GM08714 (cell line): ENCODE data around the gene ZNF488.

Experiments
- H3K4me3 ChIP-seq: fragments of 200-500 bp; sonication (Bioruptor generic); 2 replicates; pipeline ENCODE4 v1.5.1; 2014; ENCODE audit warnings: mild to moderate bottlenecking, low read length, inconsistent platforms
- ZNF274 ChIP-seq: IDR thresholded peaks from 2 replicates; pipeline ENCODE4 v1.6.1; 2012; ENCODE audit warnings: mild to moderate bottlenecking, low read depth, low read length

The ZNF488 gene

DNA sequence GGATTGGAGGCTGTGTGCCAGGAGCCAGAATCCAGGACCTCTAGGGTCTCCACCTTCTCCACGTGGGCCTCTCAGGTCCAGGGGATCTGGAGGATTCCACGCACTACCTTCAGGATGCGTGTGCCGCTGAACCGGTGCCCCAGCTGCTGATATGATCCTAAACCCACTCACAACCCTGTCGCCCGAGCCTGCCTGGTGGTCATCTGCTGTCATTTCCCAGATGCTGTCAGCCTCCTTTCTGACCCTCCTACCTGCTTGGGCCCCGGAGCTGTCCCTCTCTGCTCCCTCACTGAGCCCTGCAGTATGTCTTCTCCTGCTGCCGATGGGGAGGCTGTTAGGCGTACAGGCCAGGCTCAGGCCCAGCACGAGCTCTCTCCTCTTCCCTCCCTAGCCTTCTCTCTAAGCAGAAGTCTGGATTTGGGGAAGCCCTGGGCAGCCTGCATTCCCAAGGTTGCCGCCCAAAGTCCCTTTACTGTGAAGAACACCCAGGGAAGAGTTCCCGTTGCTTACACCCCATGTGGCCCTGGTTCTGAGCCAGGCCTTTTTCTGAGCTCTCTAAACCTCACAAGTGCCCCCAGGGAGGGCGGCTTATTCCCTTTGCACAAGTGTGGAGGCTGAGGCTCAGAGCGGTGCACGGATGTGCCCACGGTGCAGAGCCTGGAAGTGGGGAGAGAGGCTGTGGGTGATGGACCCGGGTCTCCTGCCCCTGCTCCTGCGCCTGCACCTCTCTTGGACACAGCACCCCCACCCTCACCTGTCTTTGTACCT is 30.8 kb upstream of the ZNF488 start:
- no peak for TF ChIP-seq ZNF274
- no peak overlapping the region for H3K4me3 ChIP-seq

- no peak overlapping the region for H3K4me3 ChIP-seq
- TF ChIP-seq ZNF274: no peak
Measured at GRCh38 chr10:47414227-47414592, 30.1 kb upstream of the ZNF488 start.

- TF ChIP-seq ZNF274: no peak
- H3K4me3 ChIP-seq: no peak overlapping the region
Measured at GRCh38 chr10:47413531-47414226, 29.6 kb upstream of the ZNF488 start.

DNA sequence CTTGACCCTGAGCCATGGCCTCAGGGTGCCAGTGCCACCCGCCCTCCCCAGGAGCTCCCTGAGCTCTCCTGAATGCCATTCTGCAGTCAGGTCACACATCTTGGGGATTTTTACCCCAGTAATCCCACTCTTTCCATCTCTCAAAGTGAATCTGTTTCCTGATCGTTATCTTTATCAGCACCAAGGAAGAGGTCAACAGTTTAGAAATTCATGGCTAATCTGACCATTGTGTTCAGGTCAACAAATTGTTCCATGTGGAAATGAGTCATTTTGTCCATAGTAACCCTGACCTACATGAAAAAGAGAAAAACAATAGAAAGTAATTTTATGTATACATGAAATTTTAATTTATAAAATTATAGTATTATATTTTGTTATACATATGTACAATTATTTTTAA is 28.8 kb upstream of the ZNF488 start:
- no peak overlapping the region for H3K4me3 ChIP-seq
- TF ChIP-seq ZNF274: no peak

- no peak overlapping the region for H3K4me3 ChIP-seq
- no peak for TF ChIP-seq ZNF274
Measured at GRCh38 chr10:47412177-47412730, 28.2 kb upstream of the ZNF488 start.

DNA sequence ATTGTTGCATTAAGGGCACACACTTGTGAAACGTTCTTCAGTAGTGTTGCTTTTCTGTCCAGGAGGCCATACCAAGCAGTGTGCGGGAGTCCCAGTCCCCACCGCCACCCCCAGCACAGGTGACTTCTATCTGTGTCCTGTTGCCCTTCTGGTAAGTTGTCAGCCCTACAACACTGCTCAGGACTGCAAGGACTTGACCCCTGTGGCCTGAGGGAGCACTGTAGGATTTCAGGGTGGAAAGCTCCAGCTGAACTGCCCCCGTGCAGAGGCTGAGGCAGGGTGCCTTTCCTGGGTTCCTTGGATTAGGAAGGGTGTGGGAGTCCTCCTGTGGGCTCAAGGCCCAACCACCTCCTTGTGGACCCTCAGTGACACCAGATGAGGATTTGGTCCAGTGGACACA is 26.8 kb upstream of the ZNF488 start:
- H3K4me3 ChIP-seq: no peak overlapping the region

DNA sequence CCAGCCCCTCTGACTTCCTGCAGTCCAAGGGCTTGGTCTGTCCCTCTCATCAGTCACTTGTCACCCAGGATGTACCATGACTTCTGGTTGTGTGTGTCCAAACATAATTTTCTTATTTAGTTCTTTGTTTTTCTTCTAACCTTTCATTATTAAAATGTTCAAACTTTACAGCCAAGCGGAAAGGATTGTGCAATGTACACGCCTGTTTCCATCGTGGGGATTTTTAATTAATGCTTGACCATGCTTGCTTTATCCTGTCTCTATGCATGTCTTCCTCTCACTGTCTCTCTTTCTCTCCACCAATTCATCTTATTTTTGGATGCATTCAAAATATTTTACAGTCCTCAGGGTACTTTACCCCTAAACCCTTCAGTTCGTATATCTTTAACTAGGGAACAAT is 26.2 kb upstream of the ZNF488 start:
- no peak for TF ChIP-seq ZNF274
- no peak overlapping the region for H3K4me3 ChIP-seq

More for the DNA sequence above, 26.8 kb upstream of the ZNF488 start:
- TF ChIP-seq ZNF274: no peak

DNA sequence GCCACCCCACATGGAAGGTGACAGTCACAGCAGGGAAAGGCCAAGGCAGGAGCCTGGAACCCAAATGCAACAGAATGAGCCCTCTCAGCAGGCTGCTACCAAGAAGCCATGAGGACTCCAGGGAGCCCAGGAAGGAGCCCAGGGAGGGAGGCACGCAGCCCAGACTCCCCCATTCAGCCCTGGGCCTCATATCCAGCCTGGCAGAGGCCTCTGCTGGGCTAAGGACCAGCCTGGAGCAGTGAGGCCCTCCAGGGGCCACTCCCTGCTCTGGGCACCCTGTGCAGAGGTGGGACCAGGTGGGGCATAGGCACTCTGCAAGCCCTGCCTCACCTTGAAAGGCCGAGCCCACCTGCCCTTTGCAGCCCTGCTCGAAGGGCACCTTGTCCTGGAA is 25.8 kb upstream of the ZNF488 start:
- no peak overlapping the region for H3K4me3 ChIP-seq
- TF ChIP-seq ZNF274: no peak

DNA sequence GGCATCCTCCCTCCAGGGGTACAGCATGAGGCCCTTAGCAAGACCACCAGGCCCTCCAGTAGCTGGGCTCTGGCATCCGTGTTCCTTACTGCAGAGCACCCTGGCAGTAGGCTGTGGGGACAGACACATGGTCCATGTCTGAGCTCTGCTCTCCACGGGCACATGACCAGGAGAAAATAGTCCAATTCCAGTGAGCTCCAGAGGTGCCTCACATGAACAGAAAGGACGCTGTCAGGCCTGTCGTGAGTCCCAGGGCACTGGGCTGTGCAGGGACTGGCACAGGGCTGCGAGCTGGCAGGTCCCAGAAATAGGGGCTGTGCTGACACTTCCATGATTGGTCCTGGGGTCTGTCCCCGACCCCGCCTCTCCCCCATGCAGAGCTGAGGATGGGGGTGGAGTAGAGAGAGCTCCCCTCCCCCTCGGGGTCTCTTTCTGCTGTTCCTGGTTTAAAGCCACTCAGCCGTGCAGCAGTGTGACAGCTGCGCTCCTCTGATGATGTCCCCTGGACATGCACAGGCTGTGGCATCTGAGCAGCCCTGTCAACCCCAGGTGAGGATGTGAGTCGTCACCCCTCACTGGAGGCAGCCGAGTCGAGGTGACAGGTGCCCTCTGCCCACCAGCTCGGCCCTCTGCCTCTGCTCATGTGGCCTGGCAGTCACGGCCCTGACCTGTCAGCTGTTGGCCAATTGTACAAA is 25.2 kb upstream of the ZNF488 start:
- no peak overlapping the region for H3K4me3 ChIP-seq
- no peak for TF ChIP-seq ZNF274

GRCh38 chr10:47408606-47409005 is 24.5 kb upstream of the ZNF488 start:
- no peak overlapping the region for H3K4me3 ChIP-seq
- TF ChIP-seq ZNF274: no peak

DNA sequence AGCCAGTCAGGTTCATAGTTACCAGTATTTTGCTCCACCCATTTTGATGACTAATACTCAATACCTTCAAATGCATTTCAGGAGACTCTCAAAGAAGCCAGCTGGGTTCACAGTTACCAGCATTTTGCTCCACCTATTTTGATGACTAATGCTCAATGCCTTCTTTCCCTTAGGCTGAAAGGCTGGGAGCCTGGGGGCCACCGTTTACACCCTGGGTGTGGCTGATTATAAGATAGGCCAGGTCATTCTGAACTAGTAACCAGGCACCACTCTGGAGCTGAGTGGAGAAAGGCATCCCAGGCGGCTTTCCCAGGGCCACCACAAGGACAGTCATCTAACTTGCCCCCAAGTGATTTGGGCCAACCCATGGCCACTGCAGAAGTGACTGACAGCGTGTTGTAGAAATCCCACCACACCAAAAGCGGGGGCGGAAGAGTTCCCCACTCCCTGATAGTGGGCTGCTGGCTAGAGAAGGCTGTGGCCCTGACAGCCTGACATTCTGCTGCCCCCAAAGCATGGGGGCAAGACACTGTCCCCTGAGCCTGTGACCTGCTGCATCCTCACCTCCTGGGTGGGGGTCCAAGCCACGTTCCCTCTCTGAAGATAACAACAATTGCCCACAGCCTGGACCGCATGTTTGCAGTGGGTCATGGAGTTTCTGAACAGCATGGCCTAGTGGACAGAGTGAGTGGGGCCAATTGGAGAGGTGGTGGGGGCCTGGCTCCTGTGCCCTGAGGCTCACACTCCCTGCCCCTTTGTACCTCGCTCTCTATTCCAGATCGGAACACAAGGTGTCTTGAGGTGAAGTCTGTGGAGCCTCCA is 23.0 kb upstream of the ZNF488 start:
- H3K4me3 ChIP-seq: no peak overlapping the region
- TF ChIP-seq ZNF274: no peak

DNA sequence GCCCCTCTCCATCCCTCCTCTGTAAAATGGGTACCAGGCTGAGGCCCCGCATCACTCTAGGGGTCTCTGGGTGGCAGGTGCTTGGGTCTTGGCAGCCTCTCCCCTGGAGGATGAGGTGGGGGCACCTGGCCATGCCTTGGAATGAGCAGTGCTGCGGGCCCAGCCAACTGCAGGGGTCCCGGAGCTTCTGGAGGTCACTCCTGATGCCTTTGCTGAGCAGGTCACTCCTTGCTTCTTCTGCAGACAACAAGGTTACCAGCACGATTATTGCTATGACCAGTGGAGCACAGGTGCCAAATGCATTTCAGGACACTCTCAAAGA is 22.4 kb upstream of the ZNF488 start:
- no peak overlapping the region for H3K4me3 ChIP-seq

DNA sequence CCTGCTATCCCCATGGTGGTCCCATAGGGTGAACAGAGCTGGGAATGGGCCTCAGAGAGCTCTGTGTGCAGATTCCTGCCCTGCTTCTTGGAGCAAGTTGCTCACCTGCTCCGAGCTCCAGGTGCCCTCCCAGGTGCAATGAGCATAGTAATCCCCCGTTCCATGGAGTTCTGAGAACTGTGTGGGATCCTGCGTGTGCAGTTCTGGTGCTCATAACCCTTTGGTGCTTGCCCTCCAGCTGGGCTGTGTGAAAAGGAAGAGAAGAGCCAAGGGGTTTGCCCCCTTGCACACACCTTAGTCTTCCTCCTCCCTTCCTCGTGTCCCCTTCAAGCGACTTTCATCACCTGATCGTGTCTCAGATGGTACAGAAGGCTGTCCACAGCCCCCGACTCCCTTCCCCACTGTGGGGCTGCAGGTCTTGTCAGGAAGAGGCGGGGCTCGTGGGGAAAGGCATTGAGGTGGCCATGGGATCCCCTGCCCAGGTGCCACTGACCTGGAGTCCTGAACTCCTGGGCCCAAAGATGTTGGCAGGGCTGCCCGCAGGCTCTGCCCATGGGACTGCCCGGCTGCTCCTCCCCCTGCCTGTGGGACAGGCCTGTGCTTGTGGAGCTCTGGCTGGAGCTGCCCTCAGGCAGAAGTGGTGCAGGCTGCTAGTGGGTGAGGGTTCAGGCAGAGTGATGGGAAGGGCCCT is 21.9 kb upstream of the ZNF488 start:
- no peak overlapping the region for H3K4me3 ChIP-seq
- no peak for TF ChIP-seq ZNF274

More for the DNA sequence above, 22.4 kb upstream of the ZNF488 start:
- TF ChIP-seq ZNF274: no peak
